Kidney (tissue), 14 donors: ENCODE data around the gene AGBL3. TPM values are rescaled to one million over a fixed set of nuclear protein-coding genes. Genes with fewer than 3 reads are reported as not detected.

ENCODE experiments used
- DNase-seq, 5 donors: peaks; one replicate each; pipeline ENCODE4 v3.0.0-alpha.2; 2013 to 2020
- FAIRE-seq: peaks from 2 replicates; lab custom pipeline; 2012; peaks lifted over from hg19 to GRCh38; lab: Jason Lieb, UNC
- H3K27ac ChIP-seq, 2 donors: one replicate each; pipeline ENCODE4 v1.7.0; 2013; ENCODE audit warnings: low read depth in 2 of 2, low read length in 2 of 2, inconsistent platforms in 1 of 2
- H3K27me3 ChIP-seq: one replicate; pipeline ENCODE4 v1.7.1; 2013; ENCODE audit warnings: low read length, inconsistent platforms; ENCODE audit not compliant: control insufficient read depth, insufficient read depth
- H3K36me3 ChIP-seq, 3 donors: one replicate each; pipeline versions ENCODE4 v1.7.0 to v1.7.1; 2013; ENCODE audit warnings: low read length in 3 of 3, control low read depth in 1 of 3, inconsistent platforms in 1 of 3; ENCODE audit not compliant: insufficient read depth in 3 of 3, control insufficient read depth in 2 of 3
- H3K4me1 ChIP-seq, 3 donors: one replicate each; pipeline versions ENCODE4 v1.7.0 to v1.7.1; 2013; ENCODE audit warnings: low read length in 3 of 3, inconsistent platforms in 1 of 3, low read depth in 1 of 3; ENCODE audit not compliant: control insufficient read depth in 2 of 3, insufficient read depth in 2 of 3
- H3K4me3 ChIP-seq, 3 donors: one replicate each; pipeline versions ENCODE4 v1.7.0 to v1.8.1; 2013; ENCODE audit warnings: low read length in 3 of 3, control low read depth in 1 of 3, inconsistent platforms in 1 of 3
- H3K9ac ChIP-seq, 3 donors: one replicate each; pipeline versions ENCODE4 v1.7.0 to v1.7.1; 2013; ENCODE audit warnings: low read length in 3 of 3, control low read depth in 1 of 3, inconsistent platforms in 1 of 3
- H3K9me3 ChIP-seq, 3 donors: one replicate each; pipeline versions ENCODE4 v1.7.0 to v1.7.1; 2013; ENCODE audit warnings: low read length in 3 of 3, control low read depth in 1 of 3, inconsistent platforms in 1 of 3; ENCODE audit not compliant: control insufficient read depth in 2 of 3, insufficient read depth in 1 of 3
- CTCF ChIP-seq: IDR thresholded peaks from 3 replicates; pipeline ENCODE4 v1.5.1; 2012; ENCODE audit warnings: mild to moderate bottlenecking, moderate library complexity, borderline replicate concordance; ENCODE audit not compliant: insufficient read depth; ENCODE audit errors: extremely low read depth
- intact Hi-C: fragments of 100-400 bp; cut with DNase I; formaldehyde crosslinking; loops from one replicate; pipeline ENCODE4 v1.11.1; 2022
- polyA plus RNA-seq: library from polyadenylated mRNA; stranded (reverse); fragments of 350-450 nt; fragmentation: Illumina TruSeq; extraction: RNeasy Lipid Tissue Mini Kit (QIAGEN cat#74804); gene quantifications from one replicate; pipeline ENCODE4 v1.2.3, GENCODE V29; 2014; ENCODE audit warnings: low read depth, low replicate concordance; ENCODE audit not compliant: insufficient read depth
- total RNA-seq: library from RNA; stranded (reverse); fragmentation: NEBNext Ultra II Directional; extraction: Animal tissue kit (Norgen Biotek cat#: 25700); gene quantifications from one replicate; pipeline ENCODE4 v1.2.1, GENCODE V29; 2021
- donor health status: control.
- donor health status: control.
- donor health status: control.
- donor health status: control.
- donor health status: control.
- donor health status: DM: yes; HTN: yes; CAD: no.
- donor health status: Normal renal cell carcinoma (clear cell type).

The AGBL3 gene
- total and polyA plus RNA-seq, 2 donors from 2014 or later: 2.1 to 7.6 TPM

- no peak for TF ChIP-seq CTCF
- intact Hi-C loops: no loop called here
- no peaks in the 10 kb centered on the region for H3K4me1 ChIP-seq
- H3K9me3 ChIP-seq: peaks cover 3 to 14% (median 7%) of the 10 kb centered on the region in 3 donors
- peaks cover 9 to 23% (median 18%) of the 10 kb centered on the region in 3 donors for H3K36me3 ChIP-seq
- H3K27me3 ChIP-seq: no peaks in the 10 kb centered on the region
- FAIRE-seq: no peak
- H3K27ac ChIP-seq: no peak overlapping the region
- H3K4me3 ChIP-seq: no peak overlapping the region
- no peak for DNase-seq
- no peak overlapping the region for H3K9ac ChIP-seq
Observed at GRCh38 chr7:135178364-135178763, 192.1 kb downstream of the AGBL3 start.

GRCh38 chr7:135179321-135179925 is 193.1 kb downstream of the AGBL3 start:
- Histone ChIP-seq H3K27me3 (no peaks in the 10 kb centered on the region), H3K27ac (peak overlapping the region; percentile 41 to 59), H3K9ac (no peak overlapping the region), H3K36me3 (peaks cover 9 to 33% (median 27%) of the 10 kb centered on the region in 3 donors), H3K4me1 (no peaks in the 10 kb centered on the region), H3K9me3 (peaks cover 3 to 14% (median 7%) of the 10 kb centered on the region in 3 donors), H3K4me3 (no peak overlapping the region)
- FAIRE-seq: no peak
- intact Hi-C loops: no loop called here
- TF ChIP-seq CTCF: no peak
- peak in 1 of 5 donors; percentile 16 for DNase-seq

DNA sequence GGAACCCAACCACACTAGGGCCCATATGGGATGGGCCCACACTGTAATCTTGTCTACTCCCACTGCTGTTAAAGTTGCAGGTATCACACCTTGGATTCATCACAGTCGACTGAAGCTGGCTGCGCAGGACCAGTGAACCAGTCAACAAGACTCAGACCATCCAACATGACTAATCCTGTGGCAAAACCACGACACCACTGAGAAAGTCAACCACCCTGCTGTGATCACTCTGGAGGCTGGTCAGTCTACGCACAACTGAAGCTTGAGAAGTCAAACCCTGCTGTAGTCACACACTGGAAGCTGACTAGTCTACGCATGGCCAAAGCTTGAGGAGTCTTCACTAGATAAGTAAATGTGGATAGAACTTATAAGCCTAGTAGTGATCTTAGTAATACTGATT is 193.8 kb downstream of the AGBL3 start:
- DNase-seq (peak in 1 of 5 donors; percentile 9), FAIRE-seq (no peak)
- Histone ChIP-seq H3K4me1 (no peaks in the 10 kb centered on the region), H3K36me3 (peaks cover 9 to 39% (median 29%) of the 10 kb centered on the region in 3 donors), H3K4me3 (no peak overlapping the region), H3K27ac (no peak overlapping the region), H3K27me3 (no peaks in the 10 kb centered on the region), H3K9me3 (peaks cover 3 to 14% (median 7%) of the 10 kb centered on the region in 3 donors), H3K9ac (no peak overlapping the region)
- TF ChIP-seq CTCF: no peak
- intact Hi-C loops: no loop called here
